ENCODE data around the gene ZNF106.
A peak's percentile ranks its signal among the peaks of the same experiment; 100 is the strongest.

DNA sequence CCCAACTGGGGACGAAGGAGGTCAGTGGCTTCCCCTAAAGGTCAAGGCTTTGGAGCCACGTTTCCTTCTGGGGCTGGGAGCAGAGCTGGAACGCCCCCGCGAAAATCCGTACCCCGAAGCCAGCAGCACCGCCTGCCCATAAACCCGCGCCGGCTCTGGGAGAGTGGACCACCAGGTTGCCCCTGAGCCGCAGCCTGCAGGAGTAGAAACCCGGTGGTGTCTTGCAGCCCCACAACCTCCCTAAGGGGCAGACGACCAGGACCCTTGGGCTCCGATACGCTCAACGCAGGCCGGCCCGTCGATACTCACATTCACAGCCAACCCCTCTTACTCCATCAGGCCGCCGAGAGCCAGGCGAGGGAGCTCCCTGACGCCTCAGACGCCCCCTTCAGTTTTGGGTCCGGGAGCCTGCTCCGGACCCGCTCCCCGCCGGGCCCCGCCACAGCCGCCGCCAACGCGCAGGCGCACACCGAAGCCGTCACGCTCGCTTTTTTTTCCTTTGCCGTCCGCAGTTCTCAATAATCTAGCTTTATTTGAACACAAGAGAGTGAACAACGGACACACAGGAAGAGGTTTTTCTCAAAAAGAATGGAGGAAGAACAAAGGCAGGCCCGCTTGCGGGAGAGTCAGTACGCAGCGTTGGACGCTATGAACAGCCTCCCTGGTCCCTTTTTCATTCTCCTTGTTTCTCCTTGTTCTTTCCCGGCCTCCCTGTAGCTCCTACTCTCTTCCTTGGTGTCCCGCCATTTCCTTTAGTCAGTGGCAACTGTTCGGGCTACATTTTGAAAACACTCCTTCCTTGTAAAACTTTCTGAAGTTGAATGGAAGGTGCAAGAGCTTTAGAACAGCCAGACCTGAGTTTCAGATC lies at the start of gene ZNF106:
- TF ChIP-seq, protein P1, sequence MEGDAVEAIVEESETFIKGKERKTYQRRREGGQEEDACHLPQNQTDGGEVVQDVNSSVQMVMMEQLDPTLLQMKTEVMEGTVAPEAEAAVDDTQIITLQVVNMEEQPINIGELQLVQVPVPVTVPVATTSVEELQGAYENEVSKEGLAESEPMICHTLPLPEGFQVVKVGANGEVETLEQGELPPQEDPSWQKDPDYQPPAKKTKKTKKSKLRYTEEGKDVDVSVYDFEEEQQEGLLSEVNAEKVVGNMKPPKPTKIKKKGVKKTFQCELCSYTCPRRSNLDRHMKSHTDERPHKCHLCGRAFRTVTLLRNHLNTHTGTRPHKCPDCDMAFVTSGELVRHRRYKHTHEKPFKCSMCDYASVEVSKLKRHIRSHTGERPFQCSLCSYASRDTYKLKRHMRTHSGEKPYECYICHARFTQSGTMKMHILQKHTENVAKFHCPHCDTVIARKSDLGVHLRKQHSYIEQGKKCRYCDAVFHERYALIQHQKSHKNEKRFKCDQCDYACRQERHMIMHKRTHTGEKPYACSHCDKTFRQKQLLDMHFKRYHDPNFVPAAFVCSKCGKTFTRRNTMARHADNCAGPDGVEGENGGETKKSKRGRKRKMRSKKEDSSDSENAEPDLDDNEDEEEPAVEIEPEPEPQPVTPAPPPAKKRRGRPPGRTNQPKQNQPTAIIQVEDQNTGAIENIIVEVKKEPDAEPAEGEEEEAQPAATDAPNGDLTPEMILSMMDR (IDR thresholded peaks at IDR 0.05) = peak in 1 of 3 experiments; percentile 17
- no peak for TF ChIP-seq EP300 (IDR thresholded peaks at IDR 0.05)
- TF ChIP-seq POLR2AphosphoS5 (IDR thresholded peaks at IDR 0.05) = peak; percentile 95 to 98
- peak; percentile 67 for TF ChIP-seq POLR2A (IDR thresholded peaks at IDR 0.05; ENCODE audit: low read depth)

All from esophagus muscularis mucosa (tissue), 4 donors.